HG02623 (cell line): ENCODE measurements around the gene ABCG5.

Source experiments
- ATAC-seq: cut with Tn5 transposase; IDR thresholded peaks from one replicate; pipeline ENCODE4 v1.9.1; 2021; ENCODE audit warnings: moderate library complexity; ENCODE audit not compliant: unreplicated experiment

Gene ABCG5

GRCh38 chr2:43838560-43839267, at the start of gene ABCG5, which contains the start of gene ABCG8:
Gene ABCG5 (minus strand): TSS chr2:43838839. CDS start chr2:43838679, 160 bp downstream.
Gene ABCG8 (plus strand): TSS chr2:43838971. CDS start chr2:43839054, 83 bp downstream.
- no peak for ATAC-seq

GRCh38 chr2:43887176-43887575, 48.5 kb upstream of the ABCG5 start:
- no peak for ATAC-seq

GRCh38 chr2:43885132-43885632, 46.5 kb upstream of the ABCG5 start:
- no peak for ATAC-seq

DNA sequence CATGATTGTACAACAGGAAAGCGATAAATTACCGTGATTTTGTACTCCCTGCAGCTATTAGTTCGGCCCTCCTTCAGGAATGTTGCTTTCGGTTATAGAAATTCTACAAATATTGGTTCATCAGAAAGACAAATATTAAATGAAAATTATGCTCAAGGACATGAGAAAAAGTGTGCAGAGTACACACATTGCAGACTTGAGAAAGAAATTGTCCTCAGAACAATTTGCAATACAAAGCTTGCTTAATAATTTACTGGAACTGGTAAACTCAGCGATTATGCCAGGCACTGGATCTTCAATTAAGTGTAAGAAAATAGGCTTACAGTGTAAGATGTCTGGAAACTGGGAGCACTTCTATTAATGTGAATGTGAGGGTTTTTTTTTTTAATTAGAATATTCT, 46.0 kb upstream of the ABCG5 start:
- ATAC-seq = no peak

- no peak for ATAC-seq
These were observed 43.7 kb upstream of the ABCG5 start for GRCh38 chr2:43882312-43882711.

DNA sequence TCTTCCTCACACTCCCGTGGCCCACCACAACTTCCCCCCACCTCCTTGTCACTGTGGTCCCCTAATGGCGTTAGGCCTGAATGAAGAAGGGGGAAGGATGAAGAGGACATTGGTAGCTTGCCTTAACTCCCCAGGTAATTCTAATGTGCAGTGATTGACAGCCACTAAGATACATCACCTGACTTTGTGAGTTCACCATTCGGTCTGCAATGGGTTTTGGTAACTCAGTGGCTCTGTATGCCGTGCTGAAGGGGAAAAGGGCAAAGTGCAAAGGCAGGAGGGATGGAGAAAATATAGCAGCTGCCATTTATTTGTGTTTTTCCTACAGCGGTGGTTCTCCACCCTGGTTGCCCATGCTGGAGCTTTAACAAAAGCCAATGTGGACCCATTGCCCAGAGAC, 42.3 kb upstream of the ABCG5 start:
- no peak for ATAC-seq

DNA sequence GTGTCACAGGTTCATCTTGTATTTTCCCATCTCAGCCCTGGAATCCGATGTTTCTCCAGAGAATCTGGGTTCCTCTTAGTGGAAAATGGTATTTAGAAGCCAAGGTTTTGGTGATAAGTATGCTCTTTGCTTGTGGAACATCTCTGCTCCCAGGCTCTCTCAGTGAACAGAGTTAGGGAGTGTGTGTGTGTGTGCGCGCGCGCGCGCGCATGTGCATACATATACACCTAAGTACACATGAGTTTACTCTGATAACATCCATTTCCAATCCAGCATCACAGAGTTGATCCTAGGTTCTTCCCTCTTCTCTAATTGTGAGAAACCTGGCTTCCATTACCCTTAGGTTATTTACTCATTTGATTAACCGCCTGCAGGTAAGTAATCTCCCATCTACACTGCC, 41.8 kb upstream of the ABCG5 start:
- ATAC-seq = no peak

GRCh38 chr2:43879261-43879660, 40.6 kb upstream of the ABCG5 start:
- ATAC-seq = no peak

DNA sequence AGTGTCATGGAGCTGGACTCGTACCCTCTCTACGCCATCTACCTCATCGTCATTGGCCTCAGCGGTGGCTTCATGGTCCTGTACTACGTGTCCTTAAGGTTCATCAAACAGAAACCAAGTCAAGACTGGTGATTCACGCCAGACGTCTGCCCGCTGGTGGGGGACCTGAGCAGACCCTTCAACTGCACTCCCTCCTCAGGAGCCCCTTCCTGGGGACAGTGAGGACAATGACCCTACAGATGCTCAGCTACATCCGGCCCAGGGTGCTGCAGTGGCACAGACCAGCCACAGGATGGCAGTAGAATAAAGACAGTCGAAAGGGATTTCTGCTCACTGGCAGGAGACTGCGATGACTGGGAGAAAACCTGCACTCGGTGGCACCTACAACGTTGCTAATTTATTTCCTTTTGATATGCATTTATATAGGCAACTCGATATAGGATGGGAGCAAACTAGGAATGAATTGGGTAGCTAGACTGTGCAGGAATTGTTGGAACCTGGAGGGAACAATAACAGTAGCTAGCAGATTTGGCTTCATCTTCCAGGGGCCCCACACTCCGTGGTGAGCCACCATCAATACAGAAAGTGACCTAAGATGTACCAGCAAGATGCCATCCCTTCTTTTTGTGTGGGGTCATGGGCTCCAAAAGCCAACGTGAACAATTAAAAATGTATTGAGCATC, 39.3 kb upstream of the ABCG5 start:
- peak; percentile 61 for ATAC-seq

GRCh38 chr2:43874776-43875451, 36.3 kb upstream of the ABCG5 start:
- ATAC-seq = no peak

- ATAC-seq = no peak
These were observed 33.5 kb upstream of the ABCG5 start for GRCh38 chr2:43872151-43872550.

DNA sequence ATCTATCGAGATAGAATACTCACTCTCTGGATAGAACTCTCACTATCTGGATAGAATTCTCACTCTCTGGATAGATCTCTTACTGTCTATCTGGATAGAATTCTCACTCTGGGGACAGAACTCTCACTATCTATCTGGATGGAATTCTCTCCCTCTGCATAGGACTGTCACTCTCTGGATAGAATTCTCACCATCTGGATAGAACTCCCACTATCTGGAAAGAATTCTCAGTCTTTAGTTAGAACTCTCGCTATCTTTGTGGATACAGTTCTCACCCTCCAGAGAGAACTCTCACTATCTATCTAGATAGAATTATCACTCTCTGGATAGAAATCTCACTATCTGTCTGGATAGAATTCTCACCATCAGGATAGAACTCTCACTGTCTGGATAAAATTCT, 16.7 kb upstream of the ABCG5 start:
- no peak for ATAC-seq

- no peak for ATAC-seq
These were observed 16.0 kb upstream of the ABCG5 start for GRCh38 chr2:43854671-43855070.

DNA sequence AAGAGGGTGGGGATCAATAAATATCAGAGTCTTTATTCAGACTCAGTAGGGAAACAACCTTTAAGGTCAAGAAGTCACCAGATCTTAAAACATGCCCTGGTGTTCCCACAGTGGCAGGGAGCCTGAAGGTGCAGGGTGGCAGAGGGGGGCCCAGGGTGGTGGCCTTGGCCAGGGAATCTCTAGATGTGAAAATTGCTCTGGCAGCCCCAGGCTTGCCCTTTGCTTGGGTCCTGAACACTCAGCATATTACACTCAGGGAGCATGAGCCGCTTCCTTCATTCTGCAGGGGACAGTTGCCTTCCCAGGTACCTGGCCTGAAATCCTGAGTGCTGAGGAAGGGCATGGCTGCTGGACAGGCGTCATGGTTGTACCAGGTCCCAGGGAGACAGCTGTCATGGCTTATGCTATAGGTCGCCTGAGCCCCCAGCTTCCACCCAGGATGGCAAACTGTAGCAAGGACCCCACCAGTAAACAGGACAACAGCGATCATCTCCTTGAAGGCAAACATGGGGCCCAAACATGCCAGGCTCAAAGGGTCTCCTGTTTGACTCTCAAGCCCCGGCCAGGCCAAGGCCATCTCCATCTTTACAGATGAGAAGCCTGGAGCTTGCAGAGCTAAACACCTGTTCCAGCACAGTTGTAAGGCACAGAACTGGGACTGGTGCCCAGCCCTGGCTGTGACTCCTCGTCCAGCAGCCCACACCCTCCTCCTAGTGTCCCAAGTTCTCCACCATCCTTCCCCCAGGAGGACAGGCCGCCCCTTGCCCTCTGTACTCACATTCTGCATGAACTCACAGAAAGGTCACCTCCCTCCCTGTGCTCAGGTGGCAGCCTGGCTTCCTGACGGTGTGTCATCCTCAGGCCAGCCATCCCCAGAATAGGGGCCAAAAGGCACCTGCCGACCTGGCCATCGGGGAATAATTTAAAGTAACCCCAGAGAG, 14.8 kb upstream of the ABCG5 start:
- ATAC-seq = no peak

DNA sequence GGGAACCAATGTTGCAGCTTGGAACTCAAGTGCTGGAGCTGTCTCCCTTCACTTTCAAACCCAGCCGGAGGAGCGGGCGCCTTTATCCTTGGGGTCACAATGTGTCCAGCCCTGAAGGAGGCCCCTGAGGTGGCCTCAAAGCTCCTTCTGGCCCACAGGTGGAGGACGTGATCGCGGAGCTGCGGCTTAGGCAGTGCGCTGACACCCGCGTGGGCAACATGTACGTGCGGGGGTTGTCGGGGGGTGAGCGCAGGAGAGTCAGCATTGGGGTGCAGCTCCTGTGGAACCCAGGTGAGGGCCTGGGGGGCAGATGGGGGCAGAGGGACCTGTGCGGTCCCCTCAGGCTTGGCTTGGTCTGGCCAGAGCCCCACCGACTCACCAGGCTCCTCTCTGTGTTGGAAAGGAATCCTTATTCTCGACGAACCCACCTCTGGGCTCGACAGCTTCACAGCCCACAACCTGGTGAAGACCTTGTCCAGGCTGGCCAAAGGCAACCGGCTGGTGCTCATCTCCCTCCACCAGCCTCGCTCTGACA, 13.6 kb upstream of the ABCG5 start:
- no peak for ATAC-seq

- no peak for ATAC-seq
These were observed 12.7 kb upstream of the ABCG5 start for GRCh38 chr2:43851011-43851980.

GRCh38 chr2:43848214-43848613, 9.6 kb upstream of the ABCG5 start:
- ATAC-seq = no peak

DNA sequence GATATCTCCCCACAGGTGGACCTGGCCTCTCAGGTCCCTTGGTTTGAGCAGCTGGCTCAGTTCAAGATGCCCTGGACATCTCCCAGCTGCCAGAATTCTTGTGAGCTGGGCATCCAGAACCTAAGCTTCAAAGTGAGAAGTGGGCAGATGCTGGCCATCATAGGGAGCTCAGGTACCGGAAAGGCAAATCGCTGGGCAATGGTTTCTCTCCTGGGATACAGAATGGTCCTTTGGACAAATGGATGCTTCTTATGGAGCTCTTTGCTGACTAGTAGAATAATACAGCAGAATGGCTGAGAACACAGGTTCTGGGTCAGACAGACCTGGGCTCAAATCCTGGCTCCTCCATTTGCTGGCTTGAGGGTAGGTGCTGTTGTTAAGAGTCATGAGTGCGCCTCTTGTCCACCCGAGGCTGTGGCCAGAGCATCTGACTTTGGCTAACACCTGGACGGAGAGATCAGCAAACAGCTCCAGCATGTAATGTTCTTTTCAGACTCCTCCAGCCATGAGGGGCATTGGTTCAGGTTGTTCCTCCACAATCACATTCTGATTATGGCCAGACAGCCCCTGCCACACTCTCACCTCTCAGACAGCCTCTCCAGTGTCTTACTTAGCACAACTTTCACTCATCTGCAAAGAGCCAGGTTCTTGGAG, 7.6 kb upstream of the ABCG5 start:
- no peak for ATAC-seq

DNA sequence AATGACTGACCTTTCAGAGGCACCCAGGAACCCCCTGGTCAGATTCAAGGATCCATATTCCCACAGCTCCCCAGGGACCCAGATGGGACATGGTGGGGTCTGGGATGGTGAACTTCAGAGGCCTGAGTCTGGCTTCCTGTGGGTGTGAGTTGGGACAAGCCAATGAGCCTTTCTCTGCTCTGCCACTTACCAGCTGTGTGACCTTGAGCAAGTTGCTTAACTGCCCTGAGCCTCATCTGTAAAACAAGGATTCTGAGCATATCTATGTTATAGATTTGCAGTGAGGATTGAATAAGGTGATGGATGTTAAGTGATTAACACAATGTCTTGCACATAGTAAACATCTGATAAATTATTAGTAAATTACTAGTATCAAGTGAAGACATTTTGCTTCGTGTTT, 6.5 kb upstream of the ABCG5 start:
- ATAC-seq = no peak
